ENCODE data around the gene SLC39A11. TPM values are rescaled to one million over a fixed set of nuclear protein-coding genes. Genes with fewer than 3 reads are reported as not detected.

The SLC39A11 gene
- total RNA-seq, 2 experiments from 2014 or later, result 9.7 to 12.2 TPM

- Mint-ChIP-seq H3K27me3 (no peaks in the 10 kb centered on the region), H3K9me3 (peaks cover 2% of the 10 kb centered on the region), H3K27ac (no peak overlapping the region), H3K4me3 (no peak overlapping the region), H3K36me3 (ENCODE audit: low read depth) (peaks cover 5% of the 10 kb centered on the region), H3K4me1 (ENCODE audit: low read depth) (no peaks in the 10 kb centered on the region)
- intact Hi-C loops (cut with DNase I, micrococcal nuclease), result no loop called here
- H3K4me3 ChIP-seq (ENCODE audit: low read length), result no peak overlapping the region
- ChIA-PET POLR2A (no interaction called here), CTCF (no interaction called here)
- H3K4me1 ChIP-seq (ENCODE audit: insufficient read depth, low read length), result no peaks in the 10 kb centered on the region
- H3K36me3 ChIP-seq (ENCODE audit: insufficient read depth, low read length), result peaks cover 3% of the 10 kb centered on the region
- no peak for DNase-seq
- no peak overlapping the region for H3K27ac ChIP-seq (ENCODE audit: low read depth in 1 of 2, low read length in 2 of 2)
- H3K27me3 ChIP-seq (ENCODE audit: control insufficient read depth in 1 of 2, insufficient read depth in 2 of 2, low read length in 2 of 2), result no peaks in the 10 kb centered on the region
- peaks cover 0 to under 1% of the 10 kb centered on the region in 2 experiments for H3K9me3 ChIP-seq (ENCODE audit: control insufficient read depth in 1 of 2, insufficient read depth in 1 of 2, low read length in 2 of 2)
- TF ChIP-seq CTCF (IDR thresholded peaks at IDR 0.05), result no peak
- no peak for ATAC-seq (ENCODE audit: poor library complexity)
Observed at GRCh38 chr17:72751746-72752145, 340.7 kb downstream of the SLC39A11 start.

- H3K4me1 Mint-ChIP-seq (ENCODE audit: low read depth), result no peaks in the 10 kb centered on the region
- H3K27me3 ChIP-seq (ENCODE audit: control insufficient read depth in 1 of 2, insufficient read depth in 2 of 2, low read length in 2 of 2), result no peaks in the 10 kb centered on the region
- ATAC-seq (ENCODE audit: poor library complexity) (no peak), DNase-seq (no peak)
- no peak overlapping the region for H3K4me3 Mint-ChIP-seq
- ChIA-PET CTCF (no interaction called here), POLR2A (no interaction called here)
- H3K27ac ChIP-seq (ENCODE audit: low read depth in 1 of 2, low read length in 2 of 2), result no peak overlapping the region
- H3K9me3 Mint-ChIP-seq, result no peaks in the 10 kb centered on the region
- no peak for TF ChIP-seq CTCF (IDR thresholded peaks at IDR 0.05)
- H3K27ac Mint-ChIP-seq, result no peak overlapping the region
- H3K4me1 ChIP-seq (ENCODE audit: insufficient read depth, low read length), result no peaks in the 10 kb centered on the region
- H3K4me3 ChIP-seq (ENCODE audit: low read length), result no peak overlapping the region
- no peaks in the 10 kb centered on the region for H3K36me3 ChIP-seq (ENCODE audit: insufficient read depth, low read length)
- H3K36me3 Mint-ChIP-seq (ENCODE audit: low read depth), result no peaks in the 10 kb centered on the region
- intact Hi-C loops (cut with DNase I, micrococcal nuclease), result no loop called here
- H3K9me3 ChIP-seq (ENCODE audit: control insufficient read depth in 1 of 2, insufficient read depth in 1 of 2, low read length in 2 of 2), result no peaks in the 10 kb centered on the region
- H3K27me3 Mint-ChIP-seq, result no peaks in the 10 kb centered on the region
Observed at GRCh38 chr17:72749119-72749572, 343.3 kb downstream of the SLC39A11 start.

- CTCF ChIA-PET, result no interaction called here
- intact Hi-C loops (cut with DNase I, micrococcal nuclease), result no loop called here
- H3K4me3 Mint-ChIP-seq, result no peak overlapping the region
- Histone ChIP-seq H3K36me3 (ENCODE audit: insufficient read depth, low read length) (no peaks in the 10 kb centered on the region), H3K4me3 (ENCODE audit: low read length) (no peak overlapping the region), H3K27ac (ENCODE audit: low read depth in 1 of 2, low read length in 2 of 2) (no peak overlapping the region), H3K27me3 (ENCODE audit: control insufficient read depth in 1 of 2, insufficient read depth in 2 of 2, low read length in 2 of 2) (no peaks in the 10 kb centered on the region), H3K9me3 (ENCODE audit: control insufficient read depth in 1 of 2, insufficient read depth in 1 of 2, low read length in 2 of 2) (no peaks in the 10 kb centered on the region), H3K4me1 (ENCODE audit: insufficient read depth, low read length) (no peaks in the 10 kb centered on the region)
- H3K4me1 Mint-ChIP-seq (ENCODE audit: low read depth), result no peaks in the 10 kb centered on the region
- no peak overlapping the region for H3K27ac Mint-ChIP-seq
- no peaks in the 10 kb centered on the region for H3K36me3 Mint-ChIP-seq (ENCODE audit: low read depth)
- no peaks in the 10 kb centered on the region for H3K9me3 Mint-ChIP-seq
- no peaks in the 10 kb centered on the region for H3K27me3 Mint-ChIP-seq
- no peak for ATAC-seq (ENCODE audit: poor library complexity)
- no peak for DNase-seq
- POLR2A ChIA-PET, result no interaction called here
- TF ChIP-seq CTCF (IDR thresholded peaks at IDR 0.05), result no peak
Observed at GRCh38 chr17:72747501-72747900, 345.0 kb downstream of the SLC39A11 start.
